Measurements from ENCODE around the gene JAK1. TPM values are rescaled to one million over a fixed set of nuclear protein-coding genes. Genes with fewer than 3 reads are reported as not detected.
"Not testable (repeated sequence)": the region's sequence is repeated elsewhere in the genome, so short reads cannot be mapped to it uniquely, and the experiment has no call there.

The JAK1 gene
- total RNA-seq, 4 donors from 2014 or later = 52.9 to 169 (median 126) TPM

- WGBS, 2 donors (ENCODE audit: low coverage in 1 of 2) = 44 to 60% methylated on average over 2 of the region's 2 CpGs
- in situ Hi-C loops (cut with MboI; ENCODE audit: low pct_ligation_motif_present in 1 of 4, low pct_unique_long_range_greater_than_20kb in 1 of 4, low sequenced_read_pairs in 3 of 4) (no loop called here), intact Hi-C loops (cut with DNase I; ENCODE audit: low total_unique reads) (no loop called here)
- no peak for DNase-seq
- no peak overlapping the region for H3K4me3 ChIP-seq
- peaks cover 18 to 55% (median 25%) of the 10 kb centered on the region in 4 donors for H3K4me1 ChIP-seq
- no peak overlapping the region for H3K27ac ChIP-seq
- no peaks in the 10 kb centered on the region for H3K36me3 ChIP-seq
- TF ChIP-seq POLR2A (IDR thresholded peaks at IDR 0.05) (no peak), POLR2AphosphoS5 (IDR thresholded peaks at IDR 0.05) (no peak), EP300 (IDR thresholded peaks at IDR 0.05; ENCODE audit: low read depth) (no peak), CTCF (IDR thresholded peaks at IDR 0.05) (no peak)
- no peaks in the 10 kb centered on the region for H3K27me3 ChIP-seq
- no peaks in the 10 kb centered on the region for H3K9me3 ChIP-seq
Measured at GRCh38 chr1:64923294-64923718, 43.0 kb downstream of the JAK1 start.

- TF ChIP-seq POLR2A (IDR thresholded peaks at IDR 0.05) (no peak), EP300 (IDR thresholded peaks at IDR 0.05; ENCODE audit: low read depth) (no peak), POLR2AphosphoS5 (IDR thresholded peaks at IDR 0.05) (no peak), CTCF (IDR thresholded peaks at IDR 0.05) (no peak)
- intact Hi-C loops (cut with DNase I; ENCODE audit: low total_unique reads) (no loop called here), in situ Hi-C loops (cut with MboI; ENCODE audit: low pct_ligation_motif_present in 1 of 4, low pct_unique_long_range_greater_than_20kb in 1 of 4, low sequenced_read_pairs in 3 of 4) (no loop called here)
- Histone ChIP-seq H3K4me3 (no peak overlapping the region), H3K4me1 (peaks cover 26 to 59% (median 31%) of the 10 kb centered on the region in 4 donors), H3K27ac (no peak overlapping the region), H3K27me3 (no peaks in the 10 kb centered on the region), H3K9me3 (no peaks in the 10 kb centered on the region), H3K36me3 (no peaks in the 10 kb centered on the region)
- no peak for DNase-seq
- WGBS, 2 donors (ENCODE audit: low coverage in 1 of 2) = 45 to 48% methylated on average over 2 of the region's 2 CpGs
Measured at GRCh38 chr1:64922336-64922735, 44.0 kb downstream of the JAK1 start.

- H3K27me3 ChIP-seq = no peaks in the 10 kb centered on the region
- H3K36me3 ChIP-seq = no peaks in the 10 kb centered on the region
- H3K4me3 ChIP-seq = no peak overlapping the region
- H3K4me1 ChIP-seq = peaks cover 32 to 65% (median 36%) of the 10 kb centered on the region in 4 donors
- TF ChIP-seq CTCF (IDR thresholded peaks at IDR 0.05) = no peak
- no peak for TF ChIP-seq EP300 (IDR thresholded peaks at IDR 0.05; ENCODE audit: low read depth)
- TF ChIP-seq POLR2A (IDR thresholded peaks at IDR 0.05) = no peak
- TF ChIP-seq POLR2AphosphoS5 (IDR thresholded peaks at IDR 0.05) = no peak
- in situ Hi-C loops (cut with MboI; ENCODE audit: low pct_ligation_motif_present in 1 of 4, low pct_unique_long_range_greater_than_20kb in 1 of 4, low sequenced_read_pairs in 3 of 4) (no loop called here), intact Hi-C loops (cut with DNase I; ENCODE audit: low total_unique reads) (no loop called here)
- H3K9me3 ChIP-seq = no peaks in the 10 kb centered on the region
- WGBS, 2 donors (ENCODE audit: low coverage in 1 of 2) = 0 to 48% methylated on average over 1 to 2 of the region's 2 CpGs
- no peak for DNase-seq
- H3K27ac ChIP-seq = no peak overlapping the region
Measured at GRCh38 chr1:64921771-64922170, 44.6 kb downstream of the JAK1 start.

- no peaks in the 10 kb centered on the region for H3K27me3 ChIP-seq
- TF ChIP-seq CTCF (IDR thresholded peaks at IDR 0.05) = no peak
- no peak for TF ChIP-seq POLR2A (IDR thresholded peaks at IDR 0.05)
- TF ChIP-seq EP300 (IDR thresholded peaks at IDR 0.05; ENCODE audit: low read depth) = no peak
- no peak for TF ChIP-seq POLR2AphosphoS5 (IDR thresholded peaks at IDR 0.05)
- 79 to 86% methylated on average over 3 of the region's 3 CpGs for WGBS, 2 donors (ENCODE audit: low coverage in 1 of 2)
- H3K27ac ChIP-seq = no peak overlapping the region
- H3K36me3 ChIP-seq = no peaks in the 10 kb centered on the region
- peaks cover 33 to 71% (median 41%) of the 10 kb centered on the region in 4 donors for H3K4me1 ChIP-seq
- DNase-seq = no peak
- in situ Hi-C loops (cut with MboI; ENCODE audit: low pct_ligation_motif_present in 1 of 4, low pct_unique_long_range_greater_than_20kb in 1 of 4, low sequenced_read_pairs in 3 of 4) = no loop called here
- intact Hi-C loops (cut with DNase I; ENCODE audit: low total_unique reads) = no loop called here
- no peaks in the 10 kb centered on the region for H3K9me3 ChIP-seq
- no peak overlapping the region for H3K4me3 ChIP-seq
Measured at GRCh38 chr1:64920941-64921589, 45.3 kb downstream of the JAK1 start.

- H3K9me3 ChIP-seq; in situ Hi-C loops (cut with MboI; ENCODE audit: low pct_ligation_motif_present in 1 of 4, low pct_unique_long_range_greater_than_20kb in 1 of 4, low sequenced_read_pairs in 3 of 4); intact Hi-C loops (cut with DNase I; ENCODE audit: low total_unique reads); H3K4me3 ChIP-seq; H3K27me3 ChIP-seq; H3K36me3 ChIP-seq; DNase-seq; H3K27ac ChIP-seq: not testable (repeated sequence)
- peaks cover 39 to 78% (median 55%) of the 10 kb centered on the region in 4 donors for H3K4me1 ChIP-seq
- WGBS, 2 donors (ENCODE audit: low coverage in 1 of 2) = 90 to 94% methylated on average over 7 of the region's 7 CpGs
Measured at GRCh38 chr1:64919120-64919519, 47.2 kb downstream of the JAK1 start.
